HG02610 (cell line): ENCODE results near the gene UPF1.
A peak's percentile ranks its signal among the peaks of the same experiment; 100 is the strongest.
"Not testable (repeated sequence)": the region's sequence is repeated elsewhere in the genome, so short reads cannot be mapped to it uniquely, and the experiment has no call there.

Experiments
- ATAC-seq: cut with Tn5 transposase; IDR thresholded peaks from one replicate; pipeline ENCODE4 v1.9.1; 2021; ENCODE audit warnings: mild to moderate bottlenecking, moderate library complexity; ENCODE audit not compliant: unreplicated experiment

Gene UPF1

GRCh38 chr19:18798384-18799352 lies 33.1 kb upstream of the UPF1 start:
- ATAC-seq = no peak

DNA sequence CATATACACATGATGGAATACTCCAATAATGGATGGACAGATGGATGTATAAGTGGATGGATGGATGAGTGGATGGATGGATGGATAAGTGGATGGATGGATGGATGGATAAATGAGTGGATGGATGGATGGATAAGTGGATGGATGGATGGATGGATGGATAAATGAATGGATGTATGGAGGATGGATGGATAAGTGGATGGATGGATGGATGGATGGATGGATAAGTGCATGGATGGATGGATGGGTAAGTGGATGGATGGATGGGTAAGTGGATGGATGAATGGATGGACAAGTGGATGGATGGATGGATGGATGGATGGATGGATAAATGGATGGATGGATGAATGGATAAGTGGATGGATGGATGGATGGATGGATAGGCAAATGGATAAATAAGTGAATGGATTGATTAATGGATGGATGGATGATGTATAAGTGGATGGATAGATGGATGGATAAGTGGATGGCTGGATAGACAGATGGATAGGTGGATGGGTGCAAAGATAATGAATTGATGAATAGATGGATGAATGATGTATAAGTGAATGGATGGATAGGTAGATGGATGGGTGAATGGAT lies 32.3 kb upstream of the UPF1 start:
- ATAC-seq = no peak

GRCh38 chr19:18800079-18800478 lies 31.7 kb upstream of the UPF1 start:
- ATAC-seq = no peak

DNA sequence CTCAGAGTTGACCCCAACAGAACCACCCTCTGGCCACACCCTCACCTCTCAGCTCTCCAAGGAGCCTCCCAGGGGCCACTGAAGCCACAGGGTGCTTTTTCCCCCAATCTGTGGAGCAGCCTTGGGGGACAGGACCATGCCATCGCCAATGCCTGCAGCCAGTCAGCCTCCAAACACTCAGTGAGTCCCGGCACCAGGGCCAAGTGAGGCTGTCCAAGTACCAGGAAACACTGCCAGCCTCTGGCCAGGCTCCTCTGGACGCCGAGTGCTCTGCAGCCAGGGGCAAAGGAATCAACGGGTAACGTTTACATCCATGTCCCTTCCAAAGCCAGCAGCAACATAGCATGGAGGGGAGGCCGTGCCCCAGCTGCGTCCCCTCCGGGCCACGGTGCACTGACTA lies 31.1 kb upstream of the UPF1 start:
- no peak for ATAC-seq

- ATAC-seq = no peak
Measured at GRCh38 chr19:18802354-18802753, 29.4 kb upstream of the UPF1 start.

DNA sequence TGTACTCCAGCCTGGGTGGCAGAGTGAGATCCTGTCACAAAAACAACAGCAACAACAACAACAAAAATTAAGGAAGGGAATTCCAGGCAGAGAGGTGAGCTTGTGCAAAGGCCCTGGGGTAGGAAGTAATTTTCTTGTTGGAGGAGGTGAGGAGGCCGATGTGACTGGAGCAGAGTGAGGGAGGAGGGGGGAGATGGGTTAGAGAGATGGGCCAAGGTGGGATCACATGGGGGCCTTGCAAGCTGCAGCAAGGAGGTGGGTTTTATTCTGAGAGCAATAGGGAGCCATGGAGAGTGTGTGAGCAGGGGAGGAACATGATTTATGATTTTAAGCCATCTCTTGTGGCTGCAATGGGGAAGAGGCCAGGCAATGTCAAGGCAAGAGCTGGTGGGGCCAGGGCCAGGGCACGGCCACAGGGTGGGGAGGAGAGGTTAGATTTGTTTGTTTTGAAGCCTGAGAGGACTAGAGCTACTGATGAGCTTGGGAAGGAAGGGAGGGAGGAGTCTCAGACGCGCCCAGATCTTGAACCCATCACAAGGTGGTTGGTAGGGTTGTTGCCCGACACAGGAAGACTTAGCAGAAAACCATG lies 28.1 kb upstream of the UPF1 start:
- ATAC-seq = no peak

GRCh38 chr19:18804139-18804601 lies 27.6 kb upstream of the UPF1 start:
- ATAC-seq = no peak

DNA sequence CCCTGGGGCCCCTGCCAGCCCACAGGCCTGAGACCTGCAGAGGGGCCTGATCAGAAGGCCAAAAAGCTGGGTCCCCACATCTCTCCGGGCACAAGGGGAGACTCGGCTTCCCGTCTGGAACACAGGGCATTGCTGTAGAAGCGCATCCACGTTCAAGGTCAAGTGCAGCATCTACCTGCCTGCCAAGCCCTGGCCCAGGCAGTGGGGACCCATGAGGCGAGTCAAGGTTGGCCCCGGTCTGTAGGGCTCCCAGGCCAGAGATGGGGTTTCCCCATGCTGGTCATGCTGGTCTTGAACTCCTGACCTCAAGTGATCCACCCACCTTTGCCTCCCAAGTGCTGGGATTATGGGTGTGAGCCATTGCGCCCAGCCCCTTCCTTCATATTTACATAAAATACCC lies 27.1 kb upstream of the UPF1 start:
- ATAC-seq = no peak

DNA sequence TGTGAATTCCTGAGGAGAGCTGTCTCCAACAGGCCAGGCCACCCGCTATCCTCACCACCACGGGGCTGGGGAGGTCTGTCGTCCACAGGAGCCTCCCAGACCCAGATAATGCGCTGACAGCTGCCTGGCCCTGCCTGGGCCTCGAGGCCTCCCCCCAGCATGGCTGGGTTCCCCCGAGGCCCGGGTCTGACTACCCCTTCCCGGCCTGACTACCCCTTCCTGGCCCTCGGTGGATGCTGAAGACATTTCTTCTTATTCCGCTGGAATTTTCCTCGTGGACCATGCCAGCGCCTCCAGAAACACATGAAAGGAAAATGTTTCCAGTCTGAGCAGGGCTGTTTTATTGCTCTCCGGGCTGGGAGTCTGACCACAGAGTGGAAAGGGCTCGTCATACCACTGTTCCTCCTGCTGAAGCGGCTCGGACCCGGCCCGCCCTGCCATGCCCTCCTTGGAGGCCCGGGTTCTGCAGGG lies 23.9 kb upstream of the UPF1 start:
- ATAC-seq = no peak

DNA sequence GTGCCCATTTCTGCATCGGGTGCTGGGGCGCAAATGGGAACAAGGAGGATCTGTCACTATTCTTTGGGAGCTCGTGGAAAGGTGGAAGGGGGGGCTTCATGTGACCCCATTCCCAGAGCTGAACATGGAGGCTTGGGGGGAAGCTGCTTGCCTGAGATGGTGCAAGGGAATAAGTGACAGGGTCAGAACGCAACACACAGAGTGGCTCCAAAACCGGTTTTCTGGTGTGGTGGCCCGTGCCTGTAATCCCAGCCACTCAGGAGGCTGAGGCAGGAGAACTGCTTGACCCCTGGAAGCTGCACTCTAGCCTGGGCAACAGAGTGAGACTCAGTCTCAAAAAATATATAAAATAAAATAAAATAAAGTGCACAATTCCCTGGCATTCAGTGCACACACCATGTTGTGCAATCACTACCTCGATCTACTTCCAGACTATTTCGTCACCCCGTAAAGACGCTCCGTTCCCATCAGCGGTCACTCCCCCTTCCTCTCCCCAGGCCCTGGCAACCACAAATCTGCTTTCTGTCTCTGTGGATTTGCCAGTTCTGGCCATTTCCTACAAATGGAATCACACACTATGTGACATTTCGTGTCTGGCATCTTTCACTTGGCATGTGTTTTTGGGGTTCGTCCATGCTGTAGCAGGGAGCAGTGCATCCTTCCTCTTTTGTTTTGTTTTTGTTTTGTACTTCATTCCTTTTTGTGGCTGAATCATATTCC lies 22.4 kb upstream of the UPF1 start:
- ATAC-seq = no peak

- not testable (repeated sequence) for ATAC-seq
Measured at GRCh38 chr19:18811638-18812037, 20.1 kb upstream of the UPF1 start.

- no peak for ATAC-seq
Measured at GRCh38 chr19:18814063-18814462, 17.7 kb upstream of the UPF1 start.

DNA sequence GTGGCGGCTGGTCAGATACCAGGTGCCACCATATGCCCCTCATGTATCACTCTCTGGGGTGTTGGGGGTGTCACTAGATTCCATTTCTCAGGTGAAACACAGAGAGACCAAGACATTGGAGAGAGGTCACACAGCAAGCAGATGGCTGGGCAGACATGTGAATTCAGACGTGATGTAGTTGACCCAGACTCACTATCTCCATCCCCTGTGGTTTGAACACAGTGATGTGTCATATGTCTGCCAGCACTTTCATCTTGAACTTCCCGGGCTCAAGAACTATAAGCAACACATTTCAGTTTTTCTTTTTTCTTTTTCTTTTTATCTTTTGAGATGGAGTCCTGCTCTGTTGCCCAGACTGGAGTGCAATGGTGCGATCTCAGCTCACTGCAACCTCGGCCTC lies 16.1 kb upstream of the UPF1 start:
- no peak for ATAC-seq

GRCh38 chr19:18816645-18817044 lies 15.1 kb upstream of the UPF1 start:
- not testable (repeated sequence) for ATAC-seq

- no peak for ATAC-seq
Measured at GRCh38 chr19:18817574-18817973, 14.2 kb upstream of the UPF1 start.

GRCh38 chr19:18828786-18829185 lies 3.0 kb upstream of the UPF1 start:
- ATAC-seq = no peak

DNA sequence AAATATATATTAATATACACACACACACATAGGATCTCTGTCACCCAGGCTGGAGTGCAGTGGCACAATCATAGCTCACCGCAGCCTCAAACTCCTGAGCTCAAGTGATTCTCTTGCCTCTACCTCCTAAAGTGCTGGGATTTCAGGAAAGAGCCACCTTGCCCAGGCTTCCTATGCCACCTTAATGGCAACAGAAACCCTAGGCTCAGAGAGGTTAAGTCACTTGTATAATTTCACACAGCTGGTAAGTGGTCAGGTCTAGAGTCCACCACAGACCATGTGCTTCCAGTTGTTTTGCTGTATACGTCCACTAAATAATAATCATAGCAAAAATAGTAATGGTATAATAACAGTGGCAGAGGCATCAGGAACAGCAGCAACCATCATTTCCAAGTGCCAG lies 1.3 kb upstream of the UPF1 start:
- ATAC-seq = no peak

DNA sequence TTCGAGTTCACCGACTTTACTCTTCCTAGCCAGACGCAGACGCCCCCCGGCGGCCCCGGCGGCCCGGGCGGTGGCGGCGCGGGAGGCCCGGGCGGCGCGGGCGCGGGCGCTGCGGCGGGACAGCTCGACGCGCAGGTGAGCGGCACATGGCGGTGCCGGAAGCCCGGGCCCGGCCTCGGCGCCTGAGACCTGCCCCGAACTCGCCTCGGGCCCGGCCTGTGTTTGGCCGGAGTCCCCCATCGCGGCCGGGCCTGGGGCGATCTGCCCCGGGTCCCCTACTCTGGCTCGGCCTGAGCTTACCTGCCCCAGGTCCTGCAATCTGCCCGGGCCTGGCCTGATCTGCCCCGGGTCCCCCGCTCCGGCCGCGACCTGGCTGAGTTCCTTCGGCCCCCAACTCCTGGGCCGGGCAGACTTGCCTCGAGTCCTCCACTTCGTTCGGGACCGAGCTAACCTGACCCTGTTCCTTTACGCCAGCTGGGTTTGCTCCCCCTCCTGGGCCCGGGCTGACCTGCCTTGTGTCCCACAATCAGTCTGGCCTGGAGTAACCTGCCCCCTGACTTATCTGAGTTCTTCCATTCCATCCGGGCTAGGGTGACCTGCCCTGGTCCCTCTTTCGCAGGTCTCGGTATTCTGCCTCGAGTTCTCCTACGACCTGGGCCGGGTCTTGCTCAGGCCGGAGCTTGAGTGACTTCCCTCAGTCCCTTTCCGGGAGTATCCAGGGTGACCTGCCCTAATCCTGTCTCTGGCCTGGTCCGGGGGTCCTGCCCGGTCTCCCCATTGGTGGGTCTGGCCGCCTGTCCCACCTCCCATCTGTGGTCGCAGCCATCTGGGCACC lies 764 bp downstream of the UPF1 start:
- peak; percentile 29 for ATAC-seq

DNA sequence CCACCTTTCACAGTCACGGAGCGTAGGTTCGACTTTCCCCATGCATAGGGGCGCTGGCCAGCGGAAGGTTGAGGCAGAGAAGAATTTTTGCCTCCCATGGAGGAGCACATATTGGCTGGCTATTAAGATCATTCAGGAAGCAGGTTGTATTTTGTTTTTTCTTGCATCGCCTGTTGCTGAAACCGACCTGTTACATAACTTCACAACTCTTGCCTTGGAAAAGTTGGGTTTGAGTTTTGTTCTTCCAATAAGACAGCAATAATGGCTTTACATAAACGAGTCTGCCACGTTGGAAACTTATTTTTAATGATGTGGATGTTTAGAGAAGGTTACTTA lies 1.4 kb downstream of the UPF1 start:
- no peak for ATAC-seq

DNA sequence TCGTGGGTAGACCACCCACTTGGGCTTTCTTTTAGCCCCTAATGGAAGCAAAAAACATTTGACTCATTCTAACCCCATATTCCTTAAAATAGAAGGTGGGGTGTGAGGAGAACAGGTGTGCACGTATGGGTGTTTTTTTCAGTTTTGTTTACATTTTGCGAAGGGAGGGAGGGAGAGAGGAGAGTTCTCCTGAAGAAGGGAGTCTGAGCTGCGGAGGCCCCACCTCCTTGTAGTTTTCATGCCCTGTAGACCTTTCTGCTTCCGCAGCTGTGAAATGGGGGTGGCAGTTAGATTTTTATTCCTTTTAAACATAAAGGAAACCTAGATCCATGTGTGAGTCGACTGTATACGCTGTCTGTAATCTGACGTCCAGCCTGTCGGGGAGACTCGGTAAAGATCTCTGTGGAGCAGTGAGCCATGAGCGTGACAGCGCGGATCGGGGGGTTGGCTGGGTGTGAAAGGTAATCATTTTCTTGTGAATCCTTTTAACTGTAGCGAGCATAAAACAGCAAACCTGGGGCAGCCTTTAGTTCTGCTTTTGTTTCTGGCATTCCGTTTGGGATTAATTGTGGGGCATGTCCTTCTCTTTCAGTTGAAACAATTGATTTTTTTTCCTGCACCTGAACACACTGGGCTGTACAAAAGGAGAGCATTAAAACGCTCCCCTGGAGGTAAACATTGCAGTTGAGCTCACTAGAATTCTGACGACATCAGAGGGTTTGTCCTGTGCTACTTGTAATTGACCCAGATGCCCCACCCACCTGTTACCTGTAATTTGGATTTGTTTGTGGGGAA lies 2.3 kb downstream of the UPF1 start:
- no peak for ATAC-seq
